GM23338 (cell line): ENCODE results near the gene ESRP2. TPM values are rescaled to one million over a fixed set of nuclear protein-coding genes. Genes with fewer than 3 reads are reported as not detected.

Experiments used
- CTCF ChIP-seq, 2 experiments: fragments of 200-600 bp in 1 of 2; sonication (generic) in 1 of 2; conservative IDR thresholded peaks; 2 replicates each; pipeline versions ENCODE4 v1.5.1 to v1.6.1; 2016 to 2017; ENCODE audit warnings: antibody characterized with exemption in 2 of 2, low read depth in 2 of 2, mild to moderate bottlenecking in 2 of 2, moderate library complexity in 1 of 2
- EZH2 ChIP-seq: fragments of 200-600 bp; sonication (generic); IDR thresholded peaks from one replicate; pipeline ENCODE4 v1.8.0; 2017; ENCODE audit warnings: antibody characterized with exemption, mild to moderate bottlenecking, low read depth; ENCODE audit not compliant: unreplicated experiment
- EZH2phosphoT487 ChIP-seq: fragments of 200-600 bp; sonication (generic); IDR thresholded peaks from one replicate; pipeline ENCODE4 v1.8.1; 2018; ENCODE audit warnings: antibody characterized with exemption; ENCODE audit not compliant: unreplicated experiment
- JUNB ChIP-seq: IDR thresholded peaks from one replicate; pipeline ENCODE4 v1.6.1; 2016; ENCODE audit warnings: antibody characterized with exemption; ENCODE audit not compliant: unreplicated experiment
- POLR2AphosphoS5 ChIP-seq: IDR thresholded peaks from 2 replicates; pipeline ENCODE4 v1.6.1; 2016; ENCODE audit warnings: antibody characterized with exemption, low read depth
- ZNF114 ChIP-seq: fragments of 250-450 bp; sonication (Bioruptor Pico); IDR thresholded peaks from 2 replicates; pipeline ENCODE4 v1.5.0; 2020; ENCODE audit warnings: mild to moderate bottlenecking, moderate library complexity
- ZNF331 ChIP-seq: fragments of 250-450 bp; sonication (Bioruptor Pico); IDR thresholded peaks from 2 replicates; pipeline ENCODE4 v1.5.0; 2020; ENCODE audit warnings: low read depth, mild to moderate bottlenecking, moderate library complexity
- ZNF462 ChIP-seq: fragments of 250-450 bp; sonication (Bioruptor Pico); IDR thresholded peaks from 2 replicates; pipeline ENCODE4 v1.5.0; 2020; ENCODE audit warnings: mild to moderate bottlenecking, moderate library complexity
- polyA plus RNA-seq: library from polyadenylated mRNA; unstranded; fragments of >200 nt; fragmentation: Nextera tagmentation; extraction: Ambion mirVana; gene quantifications from 2 replicates; pipeline ENCODE4 v1.2.1, GENCODE V29; 2016
- total RNA-seq: library from RNA; depleted of rRNA; stranded (reverse); fragments of >200 nt; shearing (Covaris generic); gene quantifications from 2 replicates; pipeline ENCODE4 v1.2.3, GENCODE V29; 2014
- TF ChIP-seq, protein P1 (sequence below): IDR thresholded peaks from 2 replicates; pipeline ENCODE4 v1.6.1; 2016; ENCODE audit warnings: antibody characterized with exemption

ESRP2 gene
- total and polyA plus RNA-seq, 2 experiments from 2014 or later = 16.2 to 44.0 TPM

DNA sequence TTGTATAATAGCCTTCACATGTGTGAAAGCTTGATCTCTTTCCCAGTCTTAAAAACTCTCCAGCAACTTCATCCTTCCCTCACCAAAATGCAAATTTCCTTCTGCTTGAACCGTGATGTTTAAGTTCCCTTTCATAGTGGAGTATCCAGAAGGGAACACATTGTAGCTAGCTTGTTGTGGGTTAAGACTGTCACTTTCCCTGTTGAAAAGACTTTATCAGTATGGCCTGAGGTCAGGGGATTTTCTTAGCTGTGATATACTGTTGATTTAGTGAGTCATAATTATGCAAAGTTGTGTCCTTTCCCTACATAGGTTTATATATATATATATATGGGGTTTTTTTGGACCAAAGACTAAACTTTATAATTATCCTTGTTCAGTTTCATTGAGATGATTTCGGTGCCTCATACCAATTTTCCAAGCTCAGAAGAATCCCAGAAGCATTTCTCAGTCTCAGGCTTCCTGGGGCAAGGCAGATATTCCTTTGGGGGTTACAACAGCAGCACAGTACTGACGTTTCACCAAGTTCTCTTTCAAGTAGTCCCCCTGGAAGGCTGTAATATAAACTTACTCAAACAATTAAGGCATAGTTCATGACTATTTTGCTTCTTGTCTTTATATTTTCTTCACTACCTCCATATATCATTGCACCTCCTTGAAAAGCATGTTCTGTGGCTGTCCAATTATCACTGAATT lies 35.7 kb downstream of the ESRP2 start (continued):
- TF ChIP-seq ZNF462 (CRISPR knock-in tag) = no peak
- TF ChIP-seq ZNF114 (CRISPR knock-in tag) = no peak
- TF ChIP-seq, protein P1, sequence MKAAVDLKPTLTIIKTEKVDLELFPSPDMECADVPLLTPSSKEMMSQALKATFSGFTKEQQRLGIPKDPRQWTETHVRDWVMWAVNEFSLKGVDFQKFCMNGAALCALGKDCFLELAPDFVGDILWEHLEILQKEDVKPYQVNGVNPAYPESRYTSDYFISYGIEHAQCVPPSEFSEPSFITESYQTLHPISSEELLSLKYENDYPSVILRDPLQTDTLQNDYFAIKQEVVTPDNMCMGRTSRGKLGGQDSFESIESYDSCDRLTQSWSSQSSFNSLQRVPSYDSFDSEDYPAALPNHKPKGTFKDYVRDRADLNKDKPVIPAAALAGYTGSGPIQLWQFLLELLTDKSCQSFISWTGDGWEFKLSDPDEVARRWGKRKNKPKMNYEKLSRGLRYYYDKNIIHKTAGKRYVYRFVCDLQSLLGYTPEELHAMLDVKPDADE = no peak
- TF ChIP-seq POLR2AphosphoS5 = no peak
- no peak for TF ChIP-seq EZH2phosphoT487
- TF ChIP-seq JUNB = no peak
- no peak for TF ChIP-seq EZH2
- no peak for TF ChIP-seq CTCF (conservative IDR thresholded peaks at IDR 0.05; ENCODE audit: low read depth in 2 of 2)
- TF ChIP-seq ZNF331 (CRISPR knock-in tag) = no peak
